ENCODE measurements around the gene ACVR1.

ACVR1 gene

GRCh38 chr2:157692768-157693167 is 183.4 kb downstream of the ACVR1 start:
- H3K27ac ChIP-seq (ENCODE audit: low read length), result no peak overlapping the region
- H3K79me2 ChIP-seq (ENCODE audit: insufficient read depth, low read length), result no peaks in the 10 kb centered on the region
- H3K4me2 ChIP-seq (ENCODE audit: insufficient read depth, low read length), result no peak overlapping the region
- H3K9ac ChIP-seq (ENCODE audit: low read depth, low read length), result no peak overlapping the region
- DNase-seq (no peak), ATAC-seq (ENCODE audit: insufficient read depth, low read depth) (no peak)
- no peaks in the 10 kb centered on the region for H3K36me3 ChIP-seq (ENCODE audit: insufficient read depth, low read length)
- no peaks in the 10 kb centered on the region for H3K4me1 ChIP-seq (ENCODE audit: insufficient read depth, low read length)
- peaks cover 4% of the 10 kb centered on the region for H3K27me3 ChIP-seq (ENCODE audit: insufficient read depth, low read length, poor library complexity)
- no peak overlapping the region for H2AFZ ChIP-seq (ENCODE audit: low read depth, low read length)
- H3K9me3 ChIP-seq (ENCODE audit: insufficient read depth, low read length, severe bottlenecking), result no peaks in the 10 kb centered on the region
- no peaks in the 10 kb centered on the region for H4K20me1 ChIP-seq (ENCODE audit: insufficient read depth, low read length)
- TF ChIP-seq EZH2 (IDR thresholded peaks at IDR 0.05; ENCODE audit: borderline replicate concordance, low read depth, low read length, severe bottlenecking), result no peak
- TF ChIP-seq CTCF (IDR thresholded peaks at IDR 0.05; ENCODE audit: borderline replicate concordance, extremely low read depth, low read length, poor library complexity, severe bottlenecking), result no peak
- no peak overlapping the region for H3K4me3 ChIP-seq (ENCODE audit: low read depth in 1 of 2, low read length in 2 of 2)

- Histone ChIP-seq H3K9me3 (ENCODE audit: insufficient read depth, low read length, severe bottlenecking) (no peaks in the 10 kb centered on the region), H4K20me1 (ENCODE audit: insufficient read depth, low read length) (no peaks in the 10 kb centered on the region), H3K4me3 (ENCODE audit: low read depth in 1 of 2, low read length in 2 of 2) (no peak overlapping the region), H3K36me3 (ENCODE audit: insufficient read depth, low read length) (no peaks in the 10 kb centered on the region), H3K27ac (ENCODE audit: low read length) (no peak overlapping the region), H3K27me3 (ENCODE audit: insufficient read depth, low read length, poor library complexity) (peaks cover 4% of the 10 kb centered on the region), H3K9ac (ENCODE audit: low read depth, low read length) (no peak overlapping the region), H3K79me2 (ENCODE audit: insufficient read depth, low read length) (no peaks in the 10 kb centered on the region), H3K4me1 (ENCODE audit: insufficient read depth, low read length) (no peaks in the 10 kb centered on the region), H2AFZ (ENCODE audit: low read depth, low read length) (no peak overlapping the region), H3K4me2 (ENCODE audit: insufficient read depth, low read length) (no peak overlapping the region)
- DNase-seq, result no peak
- TF ChIP-seq CTCF (IDR thresholded peaks at IDR 0.05; ENCODE audit: borderline replicate concordance, extremely low read depth, low read length, poor library complexity, severe bottlenecking), result no peak
- no peak for TF ChIP-seq EZH2 (IDR thresholded peaks at IDR 0.05; ENCODE audit: borderline replicate concordance, low read depth, low read length, severe bottlenecking)
- no peak for ATAC-seq (ENCODE audit: insufficient read depth, low read depth)
These were observed 184.4 kb downstream of the ACVR1 start for GRCh38 chr2:157691695-157692094.

DNA sequence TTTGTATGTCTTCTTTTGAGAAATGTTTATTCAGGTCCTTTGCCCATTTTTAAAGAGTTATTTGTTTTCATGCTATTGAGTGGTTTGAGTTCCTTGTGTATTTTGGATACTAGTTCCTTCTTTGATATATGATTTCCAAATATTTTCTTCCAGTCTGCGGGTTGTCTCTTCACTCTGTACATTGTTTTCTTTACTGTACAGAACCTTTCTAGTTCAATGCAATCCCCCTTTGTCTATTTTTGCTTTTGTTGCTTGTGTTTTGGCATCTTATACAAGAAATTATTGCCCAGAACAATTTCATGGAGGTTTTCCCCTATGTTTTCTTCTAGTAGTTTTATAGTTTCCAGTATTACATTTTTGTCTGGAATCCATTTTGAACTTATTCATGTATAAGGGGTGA is 185.0 kb downstream of the ACVR1 start:
- no peaks in the 10 kb centered on the region for H4K20me1 ChIP-seq (ENCODE audit: insufficient read depth, low read length)
- no peaks in the 10 kb centered on the region for H3K4me1 ChIP-seq (ENCODE audit: insufficient read depth, low read length)
- no peak overlapping the region for H3K27ac ChIP-seq (ENCODE audit: low read length)
- H3K27me3 ChIP-seq (ENCODE audit: insufficient read depth, low read length, poor library complexity), result peaks cover 2% of the 10 kb centered on the region
- no peak overlapping the region for H2AFZ ChIP-seq (ENCODE audit: low read depth, low read length)
- H3K9ac ChIP-seq (ENCODE audit: low read depth, low read length), result no peak overlapping the region
- H3K9me3 ChIP-seq (ENCODE audit: insufficient read depth, low read length, severe bottlenecking), result no peaks in the 10 kb centered on the region
- no peaks in the 10 kb centered on the region for H3K79me2 ChIP-seq (ENCODE audit: insufficient read depth, low read length)
- H3K36me3 ChIP-seq (ENCODE audit: insufficient read depth, low read length), result no peaks in the 10 kb centered on the region
- TF ChIP-seq CTCF (IDR thresholded peaks at IDR 0.05; ENCODE audit: borderline replicate concordance, extremely low read depth, low read length, poor library complexity, severe bottlenecking) (no peak), EZH2 (IDR thresholded peaks at IDR 0.05; ENCODE audit: borderline replicate concordance, low read depth, low read length, severe bottlenecking) (no peak)
- no peak for DNase-seq
- no peak for ATAC-seq (ENCODE audit: insufficient read depth, low read depth)
- no peak overlapping the region for H3K4me2 ChIP-seq (ENCODE audit: insufficient read depth, low read length)
- H3K4me3 ChIP-seq (ENCODE audit: low read depth in 1 of 2, low read length in 2 of 2), result no peak overlapping the region
